Measurements from ENCODE around the gene CORO1C. TPM values are rescaled to one million over a fixed set of nuclear protein-coding genes. Genes with fewer than 3 reads are reported as not detected.
"Not testable (repeated sequence)": the region's sequence is repeated elsewhere in the genome, so short reads cannot be mapped to it uniquely, and the experiment has no call there.

CORO1C gene
- total RNA-seq, 1 donor from 2014 or later = 391 TPM

DNA sequence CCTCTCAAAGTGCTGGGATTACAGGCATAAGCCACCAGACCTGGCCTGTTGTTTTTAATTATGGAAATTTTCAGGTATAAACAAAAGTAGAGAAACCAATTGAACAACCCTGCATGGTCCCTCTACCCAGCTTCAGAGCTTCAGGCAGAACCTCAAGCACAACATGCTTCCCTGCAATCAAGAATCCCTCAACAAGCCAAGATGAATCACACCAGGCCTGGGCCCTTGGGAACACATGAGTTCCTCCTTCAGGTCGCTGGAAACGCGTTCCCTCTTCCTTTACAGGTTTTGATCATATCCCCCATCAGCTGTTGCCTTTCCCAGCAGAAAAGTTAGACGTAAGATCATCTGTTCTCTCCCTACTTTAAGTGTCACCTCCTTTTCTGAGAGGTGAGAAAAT lies 20.5 kb upstream of the CORO1C start:
- no peak overlapping the region for H3K9ac ChIP-seq (ENCODE audit: low read length)
- DNase-seq (ENCODE audit: low read depth) (no peak), FAIRE-seq (no peak)
- no peaks in the 10 kb centered on the region for H3K9me3 Mint-ChIP-seq (ENCODE audit: unreplicated experiment)
- H2AFZ ChIP-seq (ENCODE audit: low read depth, low read length) = no peak overlapping the region
- H3K4me3 Mint-ChIP-seq (ENCODE audit: unreplicated experiment) = no peak overlapping the region
- no peaks in the 10 kb centered on the region for H3K9me3 ChIP-seq (ENCODE audit: insufficient read depth, low read depth, low read length)
- H3K4me1 Mint-ChIP-seq (ENCODE audit: low read depth, unreplicated experiment) = no peaks in the 10 kb centered on the region
- no peak overlapping the region for H3K4me2 ChIP-seq (ENCODE audit: low read length)
- H3K27ac ChIP-seq (ENCODE audit: low read depth, low read length) = no peak overlapping the region
- H4K20me1 ChIP-seq (ENCODE audit: insufficient read depth, low read length) = no peaks in the 10 kb centered on the region
- H3K4me1 ChIP-seq (ENCODE audit: insufficient read depth, low read length) = no peaks in the 10 kb centered on the region
- H3K36me3 ChIP-seq (ENCODE audit: insufficient read depth, low read length) = no peaks in the 10 kb centered on the region
- H3K36me3 Mint-ChIP-seq (ENCODE audit: low read depth, unreplicated experiment) = no peaks in the 10 kb centered on the region
- peaks cover 4% of the 10 kb centered on the region for H3K27me3 Mint-ChIP-seq (ENCODE audit: low read depth, unreplicated experiment)
- TF ChIP-seq, protein P1, sequence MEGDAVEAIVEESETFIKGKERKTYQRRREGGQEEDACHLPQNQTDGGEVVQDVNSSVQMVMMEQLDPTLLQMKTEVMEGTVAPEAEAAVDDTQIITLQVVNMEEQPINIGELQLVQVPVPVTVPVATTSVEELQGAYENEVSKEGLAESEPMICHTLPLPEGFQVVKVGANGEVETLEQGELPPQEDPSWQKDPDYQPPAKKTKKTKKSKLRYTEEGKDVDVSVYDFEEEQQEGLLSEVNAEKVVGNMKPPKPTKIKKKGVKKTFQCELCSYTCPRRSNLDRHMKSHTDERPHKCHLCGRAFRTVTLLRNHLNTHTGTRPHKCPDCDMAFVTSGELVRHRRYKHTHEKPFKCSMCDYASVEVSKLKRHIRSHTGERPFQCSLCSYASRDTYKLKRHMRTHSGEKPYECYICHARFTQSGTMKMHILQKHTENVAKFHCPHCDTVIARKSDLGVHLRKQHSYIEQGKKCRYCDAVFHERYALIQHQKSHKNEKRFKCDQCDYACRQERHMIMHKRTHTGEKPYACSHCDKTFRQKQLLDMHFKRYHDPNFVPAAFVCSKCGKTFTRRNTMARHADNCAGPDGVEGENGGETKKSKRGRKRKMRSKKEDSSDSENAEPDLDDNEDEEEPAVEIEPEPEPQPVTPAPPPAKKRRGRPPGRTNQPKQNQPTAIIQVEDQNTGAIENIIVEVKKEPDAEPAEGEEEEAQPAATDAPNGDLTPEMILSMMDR (IDR thresholded peaks at IDR 0.05; ENCODE audit: insufficient read depth, low read depth, low read length) = no peak
- TF ChIP-seq EZH2 (IDR thresholded peaks at IDR 0.05; ENCODE audit: insufficient read depth, low read length) = no peak
- H3K27ac Mint-ChIP-seq (ENCODE audit: unreplicated experiment) = no peak overlapping the region
- H3K27me3 ChIP-seq (ENCODE audit: insufficient read depth, low read length) = no peaks in the 10 kb centered on the region
- no peak overlapping the region for H3K4me3 ChIP-seq (ENCODE audit: insufficient read depth, low read depth, low read length)
- no peaks in the 10 kb centered on the region for H3K79me2 ChIP-seq (ENCODE audit: insufficient read depth, low read length)

DNA sequence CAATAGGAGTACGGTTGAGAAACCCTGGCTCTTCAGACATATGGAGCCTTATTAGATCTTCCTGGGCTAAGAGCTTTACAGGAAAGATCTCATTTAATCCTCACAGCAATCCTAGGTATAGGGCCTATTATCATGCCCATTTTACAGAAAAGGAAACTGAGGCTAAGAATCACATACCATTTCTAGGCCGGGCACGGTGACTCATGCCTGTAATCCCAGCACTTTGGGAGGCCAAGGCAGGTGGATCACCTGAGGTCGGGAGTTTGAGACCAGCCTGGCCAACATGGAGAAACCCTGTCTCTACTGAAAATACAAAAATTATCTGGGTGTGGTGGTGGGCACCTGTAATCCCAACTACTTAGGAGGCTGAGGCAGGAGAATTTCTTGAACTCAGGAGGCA lies 19.7 kb upstream of the CORO1C start:
- H3K4me3 Mint-ChIP-seq (ENCODE audit: unreplicated experiment); H3K36me3 Mint-ChIP-seq (ENCODE audit: low read depth, unreplicated experiment); H3K79me2 ChIP-seq (ENCODE audit: insufficient read depth, low read length); H3K4me2 ChIP-seq (ENCODE audit: low read length); H3K9me3 Mint-ChIP-seq (ENCODE audit: unreplicated experiment); H3K9ac ChIP-seq (ENCODE audit: low read length); H3K27me3 Mint-ChIP-seq (ENCODE audit: low read depth, unreplicated experiment); H3K4me1 Mint-ChIP-seq (ENCODE audit: low read depth, unreplicated experiment); H3K4me3 ChIP-seq (ENCODE audit: insufficient read depth, low read depth, low read length); DNase-seq (ENCODE audit: low read depth); H3K9me3 ChIP-seq (ENCODE audit: insufficient read depth, low read depth, low read length); H3K27ac ChIP-seq (ENCODE audit: low read depth, low read length); H3K4me1 ChIP-seq (ENCODE audit: insufficient read depth, low read length); H3K27ac Mint-ChIP-seq (ENCODE audit: unreplicated experiment); H3K27me3 ChIP-seq (ENCODE audit: insufficient read depth, low read length); H3K36me3 ChIP-seq (ENCODE audit: insufficient read depth, low read length); H4K20me1 ChIP-seq (ENCODE audit: insufficient read depth, low read length); FAIRE-seq; H2AFZ ChIP-seq (ENCODE audit: low read depth, low read length): not testable (repeated sequence)

DNA sequence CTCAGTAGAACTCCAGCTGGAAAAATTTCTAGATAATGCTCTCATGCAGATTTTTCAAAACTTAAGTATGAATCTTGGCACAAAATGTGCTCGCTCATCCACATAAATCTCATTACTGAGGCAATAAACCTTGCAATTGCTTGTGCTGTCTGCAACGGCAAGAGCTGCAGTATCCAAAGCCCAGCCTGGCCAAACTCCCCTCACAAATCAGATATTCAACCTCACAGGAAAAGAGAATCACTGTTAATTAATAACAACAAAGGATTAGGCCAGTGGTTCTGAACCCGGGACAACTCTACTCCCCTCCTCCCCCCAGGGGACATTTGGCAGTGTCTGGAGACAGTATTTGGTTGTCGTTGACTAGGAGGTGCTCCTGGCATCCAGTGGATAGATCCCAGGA lies 19.2 kb upstream of the CORO1C start:
- no peaks in the 10 kb centered on the region for H3K4me1 Mint-ChIP-seq (ENCODE audit: low read depth, unreplicated experiment)
- no peak overlapping the region for H3K4me2 ChIP-seq (ENCODE audit: low read length)
- H2AFZ ChIP-seq (ENCODE audit: low read depth, low read length) = no peak overlapping the region
- H3K9me3 Mint-ChIP-seq (ENCODE audit: unreplicated experiment) = no peaks in the 10 kb centered on the region
- no peaks in the 10 kb centered on the region for H3K4me1 ChIP-seq (ENCODE audit: insufficient read depth, low read length)
- TF ChIP-seq, protein P1 (IDR thresholded peaks at IDR 0.05; ENCODE audit: insufficient read depth, low read depth, low read length) = no peak
- TF ChIP-seq EZH2 (IDR thresholded peaks at IDR 0.05; ENCODE audit: insufficient read depth, low read length) = no peak
- no peak overlapping the region for H3K4me3 Mint-ChIP-seq (ENCODE audit: unreplicated experiment)
- H3K4me3 ChIP-seq (ENCODE audit: insufficient read depth, low read depth, low read length) = no peak overlapping the region
- no peaks in the 10 kb centered on the region for H3K27me3 ChIP-seq (ENCODE audit: insufficient read depth, low read length)
- H3K9ac ChIP-seq (ENCODE audit: low read length) = no peak overlapping the region
- no peaks in the 10 kb centered on the region for H4K20me1 ChIP-seq (ENCODE audit: insufficient read depth, low read length)
- no peaks in the 10 kb centered on the region for H3K36me3 Mint-ChIP-seq (ENCODE audit: low read depth, unreplicated experiment)
- no peaks in the 10 kb centered on the region for H3K9me3 ChIP-seq (ENCODE audit: insufficient read depth, low read depth, low read length)
- FAIRE-seq (no peak), DNase-seq (ENCODE audit: low read depth) (peak; percentile 38)
- H3K36me3 ChIP-seq (ENCODE audit: insufficient read depth, low read length) = no peaks in the 10 kb centered on the region
- H3K27me3 Mint-ChIP-seq (ENCODE audit: low read depth, unreplicated experiment) = peaks cover 4% of the 10 kb centered on the region
- no peaks in the 10 kb centered on the region for H3K79me2 ChIP-seq (ENCODE audit: insufficient read depth, low read length)
- H3K27ac Mint-ChIP-seq (ENCODE audit: unreplicated experiment) = no peak overlapping the region
- no peak overlapping the region for H3K27ac ChIP-seq (ENCODE audit: low read depth, low read length)

Measured in astrocyte (in vitro differentiated cells and primary cell).